ENCODE measurements around the gene FAM120B.

Gene FAM120B

GRCh38 chr6:170433163-170434116 is 126.9 kb downstream of the FAM120B start:
- 90 to 91% methylated on average over 17 of the region's 17 CpGs for WGBS, 2 experiments
- H3K4me3 ChIP-seq (ENCODE audit: insufficient read depth, low read depth, low read length): no peak overlapping the region
- H3K27ac ChIP-seq (ENCODE audit: insufficient read depth, low read depth, low read length, poor library complexity, severe bottlenecking): no peak overlapping the region
- no peaks in the 10 kb centered on the region for H3K9me3 ChIP-seq (ENCODE audit: control insufficient read depth, low read length)
- H3K36me3 ChIP-seq (ENCODE audit: control insufficient read depth, insufficient read depth, low read length): no peaks in the 10 kb centered on the region
- H3K27me3 ChIP-seq (ENCODE audit: control insufficient read depth, insufficient read depth, low read length, poor library complexity, severe bottlenecking): no peaks in the 10 kb centered on the region
- H3K4me1 ChIP-seq (ENCODE audit: control insufficient read depth, insufficient read depth, low read length): peaks cover 40% of the 10 kb centered on the region

GRCh38 chr6:170434117-170434820 is 127.7 kb downstream of the FAM120B start:
- no peaks in the 10 kb centered on the region for H3K36me3 ChIP-seq (ENCODE audit: control insufficient read depth, insufficient read depth, low read length)
- H3K9me3 ChIP-seq (ENCODE audit: control insufficient read depth, low read length): no peaks in the 10 kb centered on the region
- WGBS, 2 experiments: 82 to 84% methylated on average over 20 of the region's 20 CpGs
- no peak overlapping the region for H3K4me3 ChIP-seq (ENCODE audit: insufficient read depth, low read depth, low read length)
- H3K4me1 ChIP-seq (ENCODE audit: control insufficient read depth, insufficient read depth, low read length): peaks cover 46% of the 10 kb centered on the region
- H3K27me3 ChIP-seq (ENCODE audit: control insufficient read depth, insufficient read depth, low read length, poor library complexity, severe bottlenecking): no peaks in the 10 kb centered on the region
- no peak overlapping the region for H3K27ac ChIP-seq (ENCODE audit: insufficient read depth, low read depth, low read length, poor library complexity, severe bottlenecking)

GRCh38 chr6:170434821-170435155 is 128.2 kb downstream of the FAM120B start:
- H3K36me3 ChIP-seq (ENCODE audit: control insufficient read depth, insufficient read depth, low read length): no peaks in the 10 kb centered on the region
- WGBS, 2 experiments: 85 to 86% methylated on average over 17 of the region's 17 CpGs
- H3K27me3 ChIP-seq (ENCODE audit: control insufficient read depth, insufficient read depth, low read length, poor library complexity, severe bottlenecking): no peaks in the 10 kb centered on the region

GRCh38 chr6:170435766-170436165 is 129.2 kb downstream of the FAM120B start:
- Histone ChIP-seq H3K27me3 (ENCODE audit: control insufficient read depth, insufficient read depth, low read length, poor library complexity, severe bottlenecking) (no peaks in the 10 kb centered on the region), H3K4me1 (ENCODE audit: control insufficient read depth, insufficient read depth, low read length) (peaks cover 55% of the 10 kb centered on the region), H3K36me3 (ENCODE audit: control insufficient read depth, insufficient read depth, low read length) (no peaks in the 10 kb centered on the region), H3K9me3 (ENCODE audit: control insufficient read depth, low read length) (no peaks in the 10 kb centered on the region), H3K27ac (ENCODE audit: insufficient read depth, low read depth, low read length, poor library complexity, severe bottlenecking) (no peak overlapping the region), H3K4me3 (ENCODE audit: insufficient read depth, low read depth, low read length) (no peak overlapping the region)
- WGBS, 2 experiments: 94 to 95% methylated on average over 1 of the region's 1 CpG

More at GRCh38 chr6:170434821-170435155, 128.2 kb downstream of the FAM120B start:
- no peaks in the 10 kb centered on the region for H3K9me3 ChIP-seq (ENCODE audit: control insufficient read depth, low read length)
- no peak overlapping the region for H3K4me3 ChIP-seq (ENCODE audit: insufficient read depth, low read depth, low read length)
- no peak overlapping the region for H3K27ac ChIP-seq (ENCODE audit: insufficient read depth, low read depth, low read length, poor library complexity, severe bottlenecking)
- H3K4me1 ChIP-seq (ENCODE audit: control insufficient read depth, insufficient read depth, low read length): peaks cover 51% of the 10 kb centered on the region

GRCh38 chr6:170436209-170436809 is 129.8 kb downstream of the FAM120B start:
- 89 to 95% methylated on average over 2 to 3 of the region's 3 CpGs for WGBS, 2 experiments
- Histone ChIP-seq H3K4me1 (ENCODE audit: control insufficient read depth, insufficient read depth, low read length) (peaks cover 55% of the 10 kb centered on the region), H3K4me3 (ENCODE audit: insufficient read depth, low read depth, low read length) (no peak overlapping the region), H3K27me3 (ENCODE audit: control insufficient read depth, insufficient read depth, low read length, poor library complexity, severe bottlenecking) (no peaks in the 10 kb centered on the region), H3K9me3 (ENCODE audit: control insufficient read depth, low read length) (no peaks in the 10 kb centered on the region), H3K27ac (ENCODE audit: insufficient read depth, low read depth, low read length, poor library complexity, severe bottlenecking) (no peak overlapping the region), H3K36me3 (ENCODE audit: control insufficient read depth, insufficient read depth, low read length) (no peaks in the 10 kb centered on the region)

GRCh38 chr6:170437719-170438401 is 131.3 kb downstream of the FAM120B start:
- WGBS, 2 experiments: 77 to 81% methylated on average over 12 of the region's 12 CpGs
- no peaks in the 10 kb centered on the region for H3K36me3 ChIP-seq (ENCODE audit: control insufficient read depth, insufficient read depth, low read length)
- no peaks in the 10 kb centered on the region for H3K9me3 ChIP-seq (ENCODE audit: control insufficient read depth, low read length)
- H3K4me1 ChIP-seq (ENCODE audit: control insufficient read depth, insufficient read depth, low read length): peaks cover 52% of the 10 kb centered on the region
- H3K27ac ChIP-seq (ENCODE audit: insufficient read depth, low read depth, low read length, poor library complexity, severe bottlenecking): peak overlapping the region; percentile 79
- no peak overlapping the region for H3K4me3 ChIP-seq (ENCODE audit: insufficient read depth, low read depth, low read length)
- H3K27me3 ChIP-seq (ENCODE audit: control insufficient read depth, insufficient read depth, low read length, poor library complexity, severe bottlenecking): no peaks in the 10 kb centered on the region

- H3K9me3 ChIP-seq (ENCODE audit: control insufficient read depth, low read length): no peaks in the 10 kb centered on the region
- H3K4me1 ChIP-seq (ENCODE audit: control insufficient read depth, insufficient read depth, low read length): peaks cover 50% of the 10 kb centered on the region
- peak overlapping the region; percentile 79 for H3K27ac ChIP-seq (ENCODE audit: insufficient read depth, low read depth, low read length, poor library complexity, severe bottlenecking)
- 13 to 16% methylated on average over 15 of the region's 15 CpGs for WGBS, 2 experiments
- H3K4me3 ChIP-seq (ENCODE audit: insufficient read depth, low read depth, low read length): no peak overlapping the region
- H3K36me3 ChIP-seq (ENCODE audit: control insufficient read depth, insufficient read depth, low read length): no peaks in the 10 kb centered on the region
- no peaks in the 10 kb centered on the region for H3K27me3 ChIP-seq (ENCODE audit: control insufficient read depth, insufficient read depth, low read length, poor library complexity, severe bottlenecking)
Observed at GRCh38 chr6:170438402-170438753, 131.8 kb downstream of the FAM120B start.

GRCh38 chr6:170438861-170439260 is 132.3 kb downstream of the FAM120B start:
- Histone ChIP-seq H3K4me1 (ENCODE audit: control insufficient read depth, insufficient read depth, low read length) (peaks cover 45% of the 10 kb centered on the region), H3K36me3 (ENCODE audit: control insufficient read depth, insufficient read depth, low read length) (no peaks in the 10 kb centered on the region), H3K27ac (ENCODE audit: insufficient read depth, low read depth, low read length, poor library complexity, severe bottlenecking) (peak overlapping the region; percentile 79), H3K4me3 (ENCODE audit: insufficient read depth, low read depth, low read length) (peak overlapping the region; percentile 4), H3K27me3 (ENCODE audit: control insufficient read depth, insufficient read depth, low read length, poor library complexity, severe bottlenecking) (no peaks in the 10 kb centered on the region), H3K9me3 (ENCODE audit: control insufficient read depth, low read length) (no peaks in the 10 kb centered on the region)

GRCh38 chr6:170439366-170440361 is 133.1 kb downstream of the FAM120B start:
- Histone ChIP-seq H3K27ac (ENCODE audit: insufficient read depth, low read depth, low read length, poor library complexity, severe bottlenecking) (no peak overlapping the region), H3K27me3 (ENCODE audit: control insufficient read depth, insufficient read depth, low read length, poor library complexity, severe bottlenecking) (no peaks in the 10 kb centered on the region), H3K9me3 (ENCODE audit: control insufficient read depth, low read length) (no peaks in the 10 kb centered on the region), H3K36me3 (ENCODE audit: control insufficient read depth, insufficient read depth, low read length) (no peaks in the 10 kb centered on the region), H3K4me3 (ENCODE audit: insufficient read depth, low read depth, low read length) (peak overlapping the region; percentile 4), H3K4me1 (ENCODE audit: control insufficient read depth, insufficient read depth, low read length) (peaks cover 37% of the 10 kb centered on the region)
- 89 to 90% methylated on average over 21 of the region's 21 CpGs for WGBS, 2 experiments

Data from ectodermal cell (in vitro differentiated cells).